ENCODE data around the gene AMPD3. TPM values are rescaled to one million over a fixed set of nuclear protein-coding genes. Genes with fewer than 3 reads are reported as not detected.
A peak's percentile ranks its signal among the peaks of the same experiment; 100 is the strongest.

The AMPD3 gene
- total and polyA plus RNA-seq, 2 of the 13 experiments (the other 11 are each of a cell fraction or from before 2014, with no cell fraction given): 0.33 to 2.3 TPM

- TF ChIP-seq MLXIP (CRISPR knock-in tag; IDR thresholded peaks at IDR 0.05; ENCODE audit: borderline replicate concordance) (no peak), ELF4 (CRISPR knock-in tag; IDR thresholded peaks at IDR 0.05; ENCODE audit: borderline replicate concordance) (no peak), ZNF572 (CRISPR knock-in tag; IDR thresholded peaks at IDR 0.05) (no peak), TEAD2 (CRISPR knock-in tag; IDR thresholded peaks at IDR 0.05) (no peak), HOXA7 (CRISPR knock-in tag; IDR thresholded peaks at IDR 0.05) (no peak), AFF4 (CRISPR knock-in tag; IDR thresholded peaks at IDR 0.05) (no peak), KAT7 (CRISPR knock-in tag; IDR thresholded peaks at IDR 0.05; ENCODE audit: borderline replicate concordance) (peak; percentile 80; the same call in 1 of the 2 replicates), TBL1XR1 (IDR thresholded peaks at IDR 0.05; ENCODE audit: borderline replicate concordance, low read length, partially characterized antibody) (no peak), RFX1 (IDR thresholded peaks at IDR 0.05) (peak; percentile 97), ZNF761 (CRISPR knock-in tag; conservative IDR thresholded peaks at IDR 0.05) (peak; percentile 89; the same call in 1 of the 2 replicates), SRY (CRISPR knock-in tag; IDR thresholded peaks at IDR 0.05) (peak; percentile 90; the same call in 1 of the 2 replicates), SMAD1 (CRISPR knock-in tag; IDR thresholded peaks at IDR 0.05; ENCODE audit: borderline replicate concordance, low read depth) (0 out of 2 replicates have a peak, but pooled peaks have one; percentile 55), ZKSCAN5 (CRISPR knock-in tag; IDR thresholded peaks at IDR 0.05) (no peak), ZFP36L1 (CRISPR knock-in tag; IDR thresholded peaks at IDR 0.05) (no peak), IRF2 (CRISPR knock-in tag; IDR thresholded peaks at IDR 0.05) (peak; percentile 62), ZNF136 (CRISPR knock-in tag; IDR thresholded peaks at IDR 0.05; ENCODE audit: low read depth) (peak; percentile 75; the same call in 1 of the 2 replicates), FOXJ3 (CRISPR knock-in tag; IDR thresholded peaks at IDR 0.05; ENCODE audit: borderline replicate concordance) (peak; percentile 33; the same call in 1 of the 2 replicates), MXI1 (IDR thresholded peaks at IDR 0.05; ENCODE audit: borderline replicate concordance, low read depth, low read length) (peak; percentile 98), MAF1 (CRISPR knock-in tag; IDR thresholded peaks at IDR 0.05; ENCODE audit: borderline replicate concordance) (no peak), NKX3-1 (CRISPR knock-in tag; IDR thresholded peaks at IDR 0.05) (peak; percentile 33; the same call in 1 of the 2 replicates), SP2 (CRISPR knock-in tag; IDR thresholded peaks at IDR 0.05) (peak; percentile 50; the same call in 1 of the 2 replicates), POLR2G (IDR thresholded peaks at IDR 0.05; ENCODE audit: low read depth, low read length) (peak; percentile 95), PAX8 (CRISPR knock-in tag; IDR thresholded peaks at IDR 0.05; ENCODE audit: borderline replicate concordance) (no peak), NFE2L1 (CRISPR knock-in tag; IDR thresholded peaks at IDR 0.05; ENCODE audit: borderline replicate concordance) (no peak; the same call in 1 of the 2 replicates), HNRNPL (IDR thresholded peaks at IDR 0.05; ENCODE audit: low read depth, low read length) (no peak)
These were observed 86.0 kb downstream of the AMPD3 start, which contains the start of gene RNF141 (continued) for GRCh38 chr11:10540915-10541560.

All from HepG2 (cell line).